Epithelial cell of esophagus (primary cell): ENCODE measurements around the gene SLC25A53.

Experiments
- DNase-seq: peaks from one replicate; pipeline ENCODE4 v3.0.0; 2010; ENCODE audit warnings: low read depth
- H3K4me3 ChIP-seq: 2 replicates; pipeline ENCODE4 v1.5.1; 2011; ENCODE audit warnings: mild to moderate bottlenecking, low read length, control low read depth
- TF ChIP-seq, protein P1 (sequence below): IDR thresholded peaks from 2 replicates; pipeline ENCODE4 v1.5.1; 2011; ENCODE audit warnings: low read depth, mild to moderate bottlenecking, low read length, control low read depth, inconsistent platforms; ENCODE audit not compliant: insufficient read depth; ENCODE audit errors: missing control alignments

Gene SLC25A53

DNA sequence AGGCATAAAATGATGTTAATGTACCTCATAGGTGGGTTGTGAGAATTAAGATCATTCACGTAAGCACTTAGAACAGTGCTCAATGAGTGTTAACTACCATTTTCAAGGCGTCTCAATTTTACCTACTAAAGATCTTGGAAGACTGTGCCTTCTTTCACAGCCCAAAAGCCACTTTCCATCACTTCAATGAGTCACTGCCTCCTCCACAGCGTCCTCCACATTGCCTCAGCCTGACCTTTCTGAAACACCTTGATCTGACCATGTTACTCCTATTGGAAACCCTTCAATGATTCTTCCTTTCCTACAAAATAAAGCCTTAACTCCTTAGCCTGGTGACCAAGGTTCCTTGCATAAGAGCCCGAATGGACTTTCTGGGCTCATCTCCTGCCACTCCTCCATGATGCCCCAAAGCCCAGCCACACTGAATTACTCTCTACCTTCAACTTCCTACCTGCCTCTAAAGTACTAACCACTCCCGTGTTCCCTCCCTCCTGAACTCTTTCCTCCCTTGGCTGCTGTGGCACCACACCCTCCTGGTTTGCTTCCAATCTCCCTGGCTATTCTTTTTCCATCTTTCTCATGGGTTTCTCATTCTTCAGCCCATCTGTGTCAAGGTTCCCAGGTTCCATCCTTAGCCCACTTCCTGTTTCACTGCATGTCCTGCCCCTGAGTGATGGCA lies 22.1 kb downstream of the SLC25A53 start:
- TF ChIP-seq, protein P1, sequence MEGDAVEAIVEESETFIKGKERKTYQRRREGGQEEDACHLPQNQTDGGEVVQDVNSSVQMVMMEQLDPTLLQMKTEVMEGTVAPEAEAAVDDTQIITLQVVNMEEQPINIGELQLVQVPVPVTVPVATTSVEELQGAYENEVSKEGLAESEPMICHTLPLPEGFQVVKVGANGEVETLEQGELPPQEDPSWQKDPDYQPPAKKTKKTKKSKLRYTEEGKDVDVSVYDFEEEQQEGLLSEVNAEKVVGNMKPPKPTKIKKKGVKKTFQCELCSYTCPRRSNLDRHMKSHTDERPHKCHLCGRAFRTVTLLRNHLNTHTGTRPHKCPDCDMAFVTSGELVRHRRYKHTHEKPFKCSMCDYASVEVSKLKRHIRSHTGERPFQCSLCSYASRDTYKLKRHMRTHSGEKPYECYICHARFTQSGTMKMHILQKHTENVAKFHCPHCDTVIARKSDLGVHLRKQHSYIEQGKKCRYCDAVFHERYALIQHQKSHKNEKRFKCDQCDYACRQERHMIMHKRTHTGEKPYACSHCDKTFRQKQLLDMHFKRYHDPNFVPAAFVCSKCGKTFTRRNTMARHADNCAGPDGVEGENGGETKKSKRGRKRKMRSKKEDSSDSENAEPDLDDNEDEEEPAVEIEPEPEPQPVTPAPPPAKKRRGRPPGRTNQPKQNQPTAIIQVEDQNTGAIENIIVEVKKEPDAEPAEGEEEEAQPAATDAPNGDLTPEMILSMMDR, result no peak
- DNase-seq, result no peak

DNA sequence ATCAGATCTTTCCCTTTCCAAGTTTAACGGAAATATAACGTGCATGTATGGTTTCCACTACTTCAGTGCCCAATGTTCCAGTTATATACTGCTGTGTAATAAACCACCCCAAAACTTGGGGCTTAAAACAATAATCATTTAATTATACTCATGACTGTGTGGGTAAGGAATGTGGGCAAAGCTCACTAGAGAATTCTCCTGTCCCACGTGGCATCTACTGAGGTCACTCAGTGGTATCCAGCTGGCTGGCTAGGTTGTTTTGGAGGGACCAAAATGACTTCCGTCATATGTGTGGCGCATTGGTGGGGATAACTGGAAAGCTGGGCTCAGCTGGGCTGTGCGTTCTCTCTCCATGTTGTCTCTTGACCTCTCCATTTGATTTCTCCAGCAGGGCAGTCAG lies 26.0 kb downstream of the SLC25A53 start:
- TF ChIP-seq, protein P1, result no peak
- no peak overlapping the region for H3K4me3 ChIP-seq
- DNase-seq, result no peak

More for the DNA sequence above, 22.1 kb downstream of the SLC25A53 start:
- H3K4me3 ChIP-seq, result no peak overlapping the region

DNA sequence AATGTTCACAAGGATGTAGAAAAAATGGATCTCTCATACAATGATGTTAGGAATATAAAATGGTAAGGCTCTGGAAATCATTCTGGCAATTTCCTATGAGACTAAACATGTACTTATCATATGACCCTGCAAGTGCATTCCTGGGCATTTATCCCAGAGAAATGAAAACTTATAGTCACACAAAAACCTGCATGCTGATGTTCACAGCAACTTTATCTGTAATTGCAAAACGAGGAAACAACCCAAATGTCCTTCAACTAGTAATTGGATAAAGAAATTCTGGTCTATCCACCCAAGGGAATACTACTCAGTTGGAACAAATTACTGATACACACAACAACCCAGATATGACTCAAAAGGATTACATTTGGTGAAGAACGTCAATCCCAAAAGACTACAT lies 30.0 kb downstream of the SLC25A53 start:
- no peak overlapping the region for H3K4me3 ChIP-seq
- DNase-seq, result no peak
- TF ChIP-seq, protein P1, result no peak

DNA sequence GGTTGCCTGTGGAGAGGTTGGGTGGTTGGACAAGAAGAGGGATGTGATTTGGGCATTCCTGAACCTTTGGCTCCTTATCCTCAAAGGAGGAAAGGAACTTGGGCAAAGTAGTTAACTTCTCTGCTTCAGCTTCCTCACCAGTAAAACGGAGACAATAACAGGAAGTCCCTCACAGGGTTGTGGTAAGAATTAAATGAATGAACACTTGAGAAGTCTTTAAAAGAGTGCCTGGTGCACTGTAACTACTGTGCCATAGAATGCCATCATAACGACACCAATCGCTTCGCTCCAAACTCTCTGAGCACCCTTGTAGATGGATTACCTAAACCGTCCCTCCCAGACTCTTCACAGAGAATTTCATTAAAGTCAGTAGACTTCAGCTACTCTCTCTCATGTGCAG lies 34.0 kb downstream of the SLC25A53 start:
- TF ChIP-seq, protein P1, result no peak
- no peak for DNase-seq
- no peak overlapping the region for H3K4me3 ChIP-seq

DNA sequence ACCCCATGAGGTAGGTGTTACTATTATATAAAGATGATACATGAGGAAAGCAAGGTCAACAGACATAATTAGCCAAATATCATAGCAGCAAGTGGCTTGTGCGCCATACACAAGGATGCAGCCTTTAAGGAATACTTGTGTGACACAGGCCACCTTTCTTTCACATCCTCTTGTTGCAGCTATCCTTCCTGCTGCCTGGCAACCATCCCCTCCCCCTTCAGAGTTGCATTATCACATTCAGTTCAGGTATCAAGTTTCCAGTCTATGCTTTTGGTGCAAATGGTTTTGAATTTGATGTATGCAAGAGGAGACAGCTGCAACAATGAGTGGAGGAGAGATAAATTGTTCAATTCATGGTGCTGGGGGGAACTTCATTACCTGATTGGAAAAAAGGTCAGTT lies 38.0 kb downstream of the SLC25A53 start:
- DNase-seq, result no peak
- H3K4me3 ChIP-seq, result no peak overlapping the region
- TF ChIP-seq, protein P1, result no peak

DNA sequence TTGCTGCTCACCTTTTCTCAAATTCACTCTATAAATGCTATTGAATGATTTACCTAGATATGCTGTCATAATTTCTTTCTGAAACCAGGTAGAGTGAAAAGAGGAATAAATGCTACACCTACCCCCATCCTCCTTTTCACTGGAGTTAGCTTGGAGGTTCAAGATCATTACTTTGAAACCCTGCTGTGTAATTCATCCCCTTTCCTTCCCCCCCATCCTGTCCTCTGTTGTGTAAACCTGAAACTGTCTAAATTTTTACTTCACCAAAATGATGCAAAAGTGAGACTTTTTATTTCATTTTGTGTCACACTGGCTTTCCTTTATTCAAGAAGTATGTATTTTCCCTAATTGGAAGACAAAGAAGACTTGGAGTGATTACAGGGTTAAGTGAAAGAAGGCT lies 39.0 kb downstream of the SLC25A53 start:
- TF ChIP-seq, protein P1, result no peak
- no peak for DNase-seq
- H3K4me3 ChIP-seq, result no peak overlapping the region
